GM15510 (cell line): Measurements from ENCODE around the gene MTHFD2L.

Source experiments
- POLR2A ChIP-seq: IDR thresholded peaks from 3 replicates; pipeline ENCODE4 v1.6.1; 2011; ENCODE audit warnings: borderline replicate concordance; ENCODE audit not compliant: insufficient read length; ENCODE audit errors: extremely low read depth

MTHFD2L gene

GRCh38 chr4:74157561-74158465 lies at the start of gene MTHFD2L:
TSS of gene MTHFD2L (plus strand) at chr4:74158118. CDS start at chr4:74158139, 21 bp downstream.
- peak; percentile 95 for TF ChIP-seq POLR2A

GRCh38 chr4:74108457-74109115 lies 49.3 kb upstream of the MTHFD2L start:
- no peak for TF ChIP-seq POLR2A

GRCh38 chr4:74109116-74109869 lies 48.6 kb upstream of the MTHFD2L start:
- no peak for TF ChIP-seq POLR2A

GRCh38 chr4:74109870-74110605 lies 47.9 kb upstream of the MTHFD2L start:
- no peak for TF ChIP-seq POLR2A

GRCh38 chr4:74110670-74111069 lies 47.2 kb upstream of the MTHFD2L start:
- no peak for TF ChIP-seq POLR2A

GRCh38 chr4:74111306-74111975 lies 46.5 kb upstream of the MTHFD2L start:
- TF ChIP-seq POLR2A: no peak

- TF ChIP-seq POLR2A: no peak
These were observed 45.9 kb upstream of the MTHFD2L start for GRCh38 chr4:74111990-74112389.

GRCh38 chr4:74112399-74113105 lies 45.4 kb upstream of the MTHFD2L start:
- no peak for TF ChIP-seq POLR2A

GRCh38 chr4:74114234-74114633 lies 43.7 kb upstream of the MTHFD2L start:
- TF ChIP-seq POLR2A: no peak

GRCh38 chr4:74117024-74117534 lies 40.8 kb upstream of the MTHFD2L start:
- no peak for TF ChIP-seq POLR2A

GRCh38 chr4:74118600-74119338 lies 39.1 kb upstream of the MTHFD2L start:
- TF ChIP-seq POLR2A: no peak

GRCh38 chr4:74120086-74120485 lies 37.8 kb upstream of the MTHFD2L start:
- TF ChIP-seq POLR2A: no peak
